ENCODE data around the gene AMOTL1.

The AMOTL1 gene

GRCh38 chr11:94925422-94926270 is 157.5 kb downstream of the AMOTL1 start:
- in situ Hi-C loops (cut with HindIII; ENCODE audit: low pct_ligation_motif_present, low pct_unique_long_range_greater_than_20kb, low sequenced_read_pairs) = no loop called here
- DNase-seq = no peak

GRCh38 chr11:94926271-94926625 is 158.1 kb downstream of the AMOTL1 start:
- no peak for DNase-seq
- in situ Hi-C loops (cut with HindIII; ENCODE audit: low pct_ligation_motif_present, low pct_unique_long_range_greater_than_20kb, low sequenced_read_pairs) = no loop called here
